ENCODE measurements around the gene NUDC.

DNA sequence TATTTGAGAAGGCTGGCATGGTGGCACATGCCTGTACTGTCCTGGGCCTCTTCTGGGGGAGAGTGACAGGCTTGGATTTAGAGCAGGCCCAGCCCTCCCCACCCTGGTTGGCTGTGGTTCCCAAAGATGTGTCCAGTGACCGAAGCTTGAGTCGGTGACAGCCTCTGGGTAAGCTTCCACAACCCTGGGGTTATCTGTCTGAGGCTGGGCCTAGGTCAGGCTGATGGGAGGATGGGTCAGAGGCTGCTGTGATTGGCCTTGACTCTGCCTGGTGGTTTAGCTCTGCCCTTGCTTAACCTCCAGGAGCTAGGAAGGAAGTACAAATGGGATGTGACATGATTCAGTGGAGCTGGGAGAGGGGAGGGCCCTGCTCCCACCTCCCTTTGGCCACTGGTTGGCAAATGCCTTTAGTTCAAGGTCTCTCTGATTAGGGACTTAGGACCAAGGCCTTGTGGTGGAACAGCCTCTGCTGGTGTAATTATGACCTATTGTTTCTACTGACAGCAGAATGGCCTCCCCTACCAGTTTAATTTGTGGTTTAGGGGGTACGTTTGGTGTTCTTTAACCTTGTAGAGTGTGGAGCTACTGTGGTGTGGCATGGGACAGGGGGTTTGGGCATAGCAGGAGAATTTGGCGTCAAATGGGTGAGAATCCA, 16.6 kb downstream of the NUDC start:
- TF ChIP-seq, protein P1, sequence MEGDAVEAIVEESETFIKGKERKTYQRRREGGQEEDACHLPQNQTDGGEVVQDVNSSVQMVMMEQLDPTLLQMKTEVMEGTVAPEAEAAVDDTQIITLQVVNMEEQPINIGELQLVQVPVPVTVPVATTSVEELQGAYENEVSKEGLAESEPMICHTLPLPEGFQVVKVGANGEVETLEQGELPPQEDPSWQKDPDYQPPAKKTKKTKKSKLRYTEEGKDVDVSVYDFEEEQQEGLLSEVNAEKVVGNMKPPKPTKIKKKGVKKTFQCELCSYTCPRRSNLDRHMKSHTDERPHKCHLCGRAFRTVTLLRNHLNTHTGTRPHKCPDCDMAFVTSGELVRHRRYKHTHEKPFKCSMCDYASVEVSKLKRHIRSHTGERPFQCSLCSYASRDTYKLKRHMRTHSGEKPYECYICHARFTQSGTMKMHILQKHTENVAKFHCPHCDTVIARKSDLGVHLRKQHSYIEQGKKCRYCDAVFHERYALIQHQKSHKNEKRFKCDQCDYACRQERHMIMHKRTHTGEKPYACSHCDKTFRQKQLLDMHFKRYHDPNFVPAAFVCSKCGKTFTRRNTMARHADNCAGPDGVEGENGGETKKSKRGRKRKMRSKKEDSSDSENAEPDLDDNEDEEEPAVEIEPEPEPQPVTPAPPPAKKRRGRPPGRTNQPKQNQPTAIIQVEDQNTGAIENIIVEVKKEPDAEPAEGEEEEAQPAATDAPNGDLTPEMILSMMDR (IDR thresholded peaks at IDR 0.05): no peak
- TF ChIP-seq POLR2AphosphoS5 (IDR thresholded peaks at IDR 0.05; ENCODE audit: low read depth, low read length): no peak
- TF ChIP-seq, protein P2, sequence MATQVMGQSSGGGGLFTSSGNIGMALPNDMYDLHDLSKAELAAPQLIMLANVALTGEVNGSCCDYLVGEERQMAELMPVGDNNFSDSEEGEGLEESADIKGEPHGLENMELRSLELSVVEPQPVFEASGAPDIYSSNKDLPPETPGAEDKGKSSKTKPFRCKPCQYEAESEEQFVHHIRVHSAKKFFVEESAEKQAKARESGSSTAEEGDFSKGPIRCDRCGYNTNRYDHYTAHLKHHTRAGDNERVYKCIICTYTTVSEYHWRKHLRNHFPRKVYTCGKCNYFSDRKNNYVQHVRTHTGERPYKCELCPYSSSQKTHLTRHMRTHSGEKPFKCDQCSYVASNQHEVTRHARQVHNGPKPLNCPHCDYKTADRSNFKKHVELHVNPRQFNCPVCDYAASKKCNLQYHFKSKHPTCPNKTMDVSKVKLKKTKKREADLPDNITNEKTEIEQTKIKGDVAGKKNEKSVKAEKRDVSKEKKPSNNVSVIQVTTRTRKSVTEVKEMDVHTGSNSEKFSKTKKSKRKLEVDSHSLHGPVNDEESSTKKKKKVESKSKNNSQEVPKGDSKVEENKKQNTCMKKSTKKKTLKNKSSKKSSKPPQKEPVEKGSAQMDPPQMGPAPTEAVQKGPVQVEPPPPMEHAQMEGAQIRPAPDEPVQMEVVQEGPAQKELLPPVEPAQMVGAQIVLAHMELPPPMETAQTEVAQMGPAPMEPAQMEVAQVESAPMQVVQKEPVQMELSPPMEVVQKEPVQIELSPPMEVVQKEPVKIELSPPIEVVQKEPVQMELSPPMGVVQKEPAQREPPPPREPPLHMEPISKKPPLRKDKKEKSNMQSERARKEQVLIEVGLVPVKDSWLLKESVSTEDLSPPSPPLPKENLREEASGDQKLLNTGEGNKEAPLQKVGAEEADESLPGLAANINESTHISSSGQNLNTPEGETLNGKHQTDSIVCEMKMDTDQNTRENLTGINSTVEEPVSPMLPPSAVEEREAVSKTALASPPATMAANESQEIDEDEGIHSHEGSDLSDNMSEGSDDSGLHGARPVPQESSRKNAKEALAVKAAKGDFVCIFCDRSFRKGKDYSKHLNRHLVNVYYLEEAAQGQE (IDR thresholded peaks at IDR 0.05; ENCODE audit: insufficient read depth in 1 of 2, low read depth in 2 of 2, low read length in 1 of 2): no peak
- no peak for TF ChIP-seq SIN3A (IDR thresholded peaks at IDR 0.05; ENCODE audit: borderline replicate concordance, insufficient read depth, low read depth, low read length)

Data from Panc1 (cell line).